H1 (cell line): ENCODE measurements around the gene NDST3. TPM values are rescaled to one million over a fixed set of nuclear protein-coding genes. Genes with fewer than 3 reads are reported as not detected.

ENCODE experiments used
- CTCF ChIA-PET: fragments of 300-600 bp; sonication (Branson Sonifier 250); formaldehyde crosslinking; loops from one replicate; lab custom pipeline; 2021; ENCODE audit not compliant: partially characterized antibody; lab: Charles Lee
- POLR2A ChIA-PET: fragments of 300-600 bp; sonication (Branson Sonifier 250); formaldehyde crosslinking; loops from one replicate; lab custom pipeline; 2021; ENCODE audit warnings: inconsistent platforms; ENCODE audit not compliant: partially characterized antibody; lab: Charles Lee
- DNase-seq, 2 experiments: peaks; one replicate each; pipeline versions ENCODE4 v3.0.0 to v3.0.0-alpha.2; 2010 to 2022; ENCODE audit warnings: low spot score in 2 of 2, low read depth in 1 of 2, mixed read lengths in 1 of 2
- FAIRE-seq: peaks from 2 replicates; lab custom pipeline; 2011; peaks lifted over from hg19 to GRCh38; lab: Jason Lieb, UNC
- H2AFZ ChIP-seq: 2 replicates; pipeline ENCODE4 v1.8.1; 2012; ENCODE audit warnings: low read length, inconsistent platforms
- H2AK5ac ChIP-seq: 2 replicates; pipeline ENCODE4 v1.6.1; 2013; ENCODE audit warnings: low read depth, low read length
- H2BK120ac ChIP-seq: replicated peaks from 2 replicates; pipeline ENCODE3; 2013; ENCODE audit warnings: low read depth, low read length, inconsistent platforms
- H2BK12ac ChIP-seq: 2 replicates; pipeline ENCODE4 v1.6.1; 2013; ENCODE audit warnings: low read depth, low read length
- H2BK15ac ChIP-seq: 2 replicates; pipeline ENCODE4 v1.6.1; 2013; ENCODE audit warnings: low read length
- H2BK20ac ChIP-seq: 2 replicates; pipeline ENCODE4 v1.6.1; 2013; ENCODE audit warnings: low read length
- H2BK5ac ChIP-seq: 2 replicates; pipeline ENCODE4 v1.6.1; 2013; ENCODE audit warnings: low read depth, low read length
- H3K14ac ChIP-seq: 2 replicates; pipeline ENCODE4 v1.6.1; 2013; ENCODE audit warnings: inconsistent platforms; ENCODE audit not compliant: insufficient read length
- H3K18ac ChIP-seq: 2 replicates; pipeline ENCODE4 v1.6.1; 2013; ENCODE audit warnings: low read length; ENCODE audit errors: extremely low read depth
- H3K23ac ChIP-seq: 2 replicates; pipeline ENCODE4 v1.6.1; 2013; ENCODE audit warnings: inconsistent platforms; ENCODE audit not compliant: insufficient read length
- H3K23me2 ChIP-seq: 2 replicates; pipeline ENCODE4 v1.6.1; 2013; ENCODE audit warnings: low read depth, low read length
- H3K27ac ChIP-seq: 2 replicates; pipeline ENCODE4 v1.6.1; 2011; ENCODE audit warnings: low read depth, low read length, inconsistent platforms
- H3K27me3 ChIP-seq, 4 experiments: replicated peaks in 1 of 4; 1 replicate in 1 of 4; 2 replicates in 3 of 4; pipeline versions ENCODE4 v1.6.1 to v1.8.1; 2011 to 2013; ENCODE audit warnings: low read length in 3 of 4, mild to moderate bottlenecking in 3 of 4, inconsistent platforms in 2 of 4, mixed read lengths in 2 of 4, moderate library complexity in 1 of 4; ENCODE audit not compliant: control insufficient read depth in 3 of 4, insufficient read depth in 3 of 4; ENCODE audit errors: extremely low read depth in 1 of 4
- H3K36me3 ChIP-seq, 4 experiments: 2 replicates each; pipeline versions ENCODE4 v1.6.1 to v1.8.1; 2011 to 2013; ENCODE audit warnings: mild to moderate bottlenecking in 4 of 4, low read length in 3 of 4, moderate library complexity in 2 of 4, control low read depth in 1 of 4, inconsistent platforms in 1 of 4; ENCODE audit not compliant: insufficient read depth in 4 of 4, control insufficient read depth in 2 of 4
- H3K4ac ChIP-seq: replicated peaks from 2 replicates; pipeline ENCODE3; 2013; ENCODE audit warnings: low read length, low read depth, mixed read lengths, inconsistent platforms; ENCODE audit not compliant: insufficient read length
- H3K4me1 ChIP-seq, 4 experiments: replicated peaks in 1 of 4; 1 replicate in 1 of 4; 2 replicates in 3 of 4; pipeline versions ENCODE4 v1.6.1 to v1.8.1; 2011 to 2013; ENCODE audit warnings: low read length in 3 of 4, inconsistent platforms in 2 of 4, mixed read lengths in 1 of 4; ENCODE audit not compliant: insufficient read depth in 4 of 4, control insufficient read depth in 3 of 4
- H3K4me2 ChIP-seq, 2 experiments: 2 replicates each; pipeline versions ENCODE4 v1.6.1 to v1.8.1; 2011 to 2013; ENCODE audit warnings: low read depth in 2 of 2, low read length in 2 of 2, control low read depth in 1 of 2, inconsistent platforms in 1 of 2, mild to moderate bottlenecking in 1 of 2; ENCODE audit not compliant: insufficient read depth in 1 of 2
- H3K4me3 ChIP-seq, 4 experiments: fragments of 200-600, 300-600 bp in 1 of 4; sonication (generic), shearing (Covaris generic), sonication (Bioruptor Twin) in 1 of 4; 2 replicates each; pipeline versions ENCODE4 v1.5.1 to v1.8.1; 2011 to 2016; ENCODE audit warnings: low read length in 4 of 4, low read depth in 3 of 4, control low read depth in 2 of 4, inconsistent platforms in 2 of 4, mild to moderate bottlenecking in 2 of 4, mixed read lengths in 1 of 4, moderate library complexity in 1 of 4; ENCODE audit not compliant: insufficient read depth in 2 of 4; ENCODE audit errors: extremely low read depth in 1 of 4
- H3K56ac ChIP-seq: replicated peaks from 2 replicates; pipeline ENCODE3; 2013; ENCODE audit warnings: low read depth, mild to moderate bottlenecking, mixed read lengths, low read length, inconsistent platforms; ENCODE audit not compliant: insufficient read length
- H3K79me1 ChIP-seq: 2 replicates; pipeline ENCODE4 v1.6.1; 2013; ENCODE audit warnings: low read depth, low read length, control low read depth
- H3K79me2 ChIP-seq, 2 experiments: 2 replicates each; pipeline versions ENCODE4 v1.6.1 to v1.8.1; 2012 to 2013; ENCODE audit warnings: low read length in 2 of 2, mild to moderate bottlenecking in 2 of 2, inconsistent platforms in 1 of 2; ENCODE audit not compliant: insufficient read depth in 2 of 2, control insufficient read depth in 1 of 2
- H3K9ac ChIP-seq, 4 experiments: replicated peaks in 1 of 4; 1 replicate in 1 of 4; 2 replicates in 3 of 4; pipeline versions ENCODE4 v1.6.1 to v1.8.1; 2011 to 2013; ENCODE audit warnings: low read depth in 3 of 4, low read length in 3 of 4, control low read depth in 2 of 4, mild to moderate bottlenecking in 2 of 4, moderate library complexity in 2 of 4, inconsistent platforms in 1 of 4; ENCODE audit errors: extremely low read depth in 1 of 4
- H3K9me3 ChIP-seq, 2 experiments: 2 replicates each; pipeline versions ENCODE4 v1.6.1 to v1.8.1; 2012 to 2013; ENCODE audit warnings: mild to moderate bottlenecking in 2 of 2, moderate library complexity in 2 of 2, control low read depth in 1 of 2, inconsistent platforms in 1 of 2, low read depth in 1 of 2, low read length in 1 of 2, mixed read lengths in 1 of 2; ENCODE audit not compliant: insufficient read depth in 2 of 2
- H4K20me1 ChIP-seq, 2 experiments: replicated peaks in 1 of 2; 2 replicates each; pipeline versions ENCODE3 to v1.8.1; 2011 to 2013; ENCODE audit warnings: inconsistent platforms in 2 of 2, low read length in 2 of 2, mild to moderate bottlenecking in 1 of 2; ENCODE audit not compliant: insufficient read depth in 2 of 2, control insufficient read depth in 1 of 2
- H4K5ac ChIP-seq: 2 replicates; pipeline ENCODE4 v1.6.1; 2013; ENCODE audit warnings: low read length, low read depth, mixed read lengths, inconsistent platforms; ENCODE audit not compliant: insufficient read length
- H4K8ac ChIP-seq: 2 replicates; pipeline ENCODE4 v1.8.0; 2013; ENCODE audit warnings: mild to moderate bottlenecking, moderate library complexity, low read length, inconsistent platforms; ENCODE audit not compliant: insufficient read depth; ENCODE audit errors: extremely low read depth
- H4K91ac ChIP-seq: replicated peaks from 2 replicates; pipeline ENCODE3; 2013; ENCODE audit warnings: low read length, mixed read lengths, inconsistent platforms; ENCODE audit not compliant: insufficient read length
- BACH1 ChIP-seq: IDR thresholded peaks from 2 replicates; pipeline ENCODE4 v1.6.1; 2012; ENCODE audit warnings: low read length, improper control_type of control experiment
- EP300 ChIP-seq, 2 experiments: IDR thresholded peaks; 1 replicate in 1 of 2; 2 replicates in 1 of 2; pipeline ENCODE4 v1.6.1; 2011 to 2012; ENCODE audit warnings: low read depth in 2 of 2, low read length in 2 of 2, mild to moderate bottlenecking in 2 of 2, borderline replicate concordance in 1 of 2, inconsistent platforms in 1 of 2, moderate library complexity in 1 of 2
- FOSL1 ChIP-seq: IDR thresholded peaks from 2 replicates; pipeline ENCODE4 v1.6.1; 2011; ENCODE audit warnings: mild to moderate bottlenecking, low read depth, low read length, moderate library complexity; ENCODE audit not compliant: insufficient read depth
- KDM5A ChIP-seq: fragments of 200-600 bp; IDR thresholded peaks from 2 replicates; pipeline ENCODE4 v1.7.1; 2012; ENCODE audit warnings: mild to moderate bottlenecking, low read length, inconsistent platforms, mixed read lengths
- NRF1 ChIP-seq: IDR thresholded peaks from 2 replicates; pipeline ENCODE4 v1.6.1; 2011; ENCODE audit warnings: mild to moderate bottlenecking, low read depth, low read length, improper control_type of control experiment
- POU5F1 ChIP-seq: IDR thresholded peaks from 2 replicates; pipeline ENCODE4 v1.6.1; 2011; ENCODE audit warnings: low read depth, mild to moderate bottlenecking, low read length, moderate library complexity
- RFX5 ChIP-seq: IDR thresholded peaks from 2 replicates; pipeline ENCODE4 v1.6.1; 2011; ENCODE audit warnings: low read depth, low read length, improper control_type of control experiment, borderline replicate concordance
- SIRT6 ChIP-seq: IDR thresholded peaks from one replicate; pipeline ENCODE4 v1.7.1; 2012; ENCODE audit warnings: low read length, inconsistent platforms
- TBP ChIP-seq: IDR thresholded peaks from 2 replicates; pipeline ENCODE4 v1.6.1; 2011; ENCODE audit warnings: low read depth, low read length, improper control_type of control experiment
- polyA plus RNA-seq, 7 experiments: library from polyadenylated mRNA; depleted of rRNA in 3 of 7; stranded (reverse) in 5 of 7; unstranded in 2 of 7; fragments of >200 nt in 5 of 7; fragments of 200-250 nt in 2 of 7; gene quantifications; 1 replicate in 5 of 7; 2 replicates in 1 of 7; 4 replicates in 1 of 7; pipeline versions ENCODE4 v1.2.1 to v1.2.3, GENCODE V29; 2011 to 2013; ENCODE audit warnings: missing spikeins in 2 of 7, mixed read lengths in 2 of 7
- total RNA-seq: library from RNA; stranded (reverse); fragmentation: NEBNext Ultra II Directional; extraction: Animal tissue kit (Norgen Biotek cat#: 25700); gene quantifications from 2 replicates; pipeline ENCODE4 v1.2.1, GENCODE V29; 2021

The NDST3 gene
- total and polyA plus RNA-seq, 2 of the 8 experiments (the other 6 are each of a cell fraction or from before 2014, with no cell fraction given): 0.35 to 0.60 TPM

- Histone ChIP-seq H2BK12ac (no peak overlapping the region), H4K91ac (no peak overlapping the region), H3K36me3 (no peaks in the 10 kb centered on the region), H3K18ac (no peak overlapping the region), H3K27ac (no peak overlapping the region), H3K4ac (no peak overlapping the region), H2BK20ac (no peak overlapping the region), H3K79me2 (no peaks in the 10 kb centered on the region), H4K5ac (no peak overlapping the region), H3K4me2 (no peak overlapping the region), H3K23me2 (no peaks in the 10 kb centered on the region), H3K4me1 (no peaks in the 10 kb centered on the region; a peak in 1 of 7 replicates), H3K9me3 (no peaks in the 10 kb centered on the region), H3K23ac (no peak overlapping the region), H3K14ac (no peak overlapping the region), H2AFZ (no peak overlapping the region), H2AK5ac (no peak overlapping the region), H4K20me1 (no peaks in the 10 kb centered on the region)
- no peak for DNase-seq
- FAIRE-seq: no peak
- POLR2A ChIA-PET: no interaction called here
- TF ChIP-seq POU5F1 (no peak), FOSL1 (no peak), BACH1 (no peak), KDM5A (no peak), RFX5 (no peak), NRF1 (no peak), SIRT6 (no peak), EP300 (IDR thresholded peaks at IDR 0.05; ENCODE audit: borderline replicate concordance in 1 of 2, low read depth in 2 of 2, low read length in 2 of 2) (no peak), TBP (no peak)
- TF ChIP-seq, all 59 proteins: peak for 0
- Histone ChIP-seq H3K4me3 (no peak overlapping the region), H3K27me3 (peaks cover 0 to 3% (median 0%) of the 10 kb centered on the region in 4 experiments; a peak in 2 of 7 replicates), H3K9ac (no peak overlapping the region), H2BK15ac (no peak overlapping the region), H2BK120ac (no peak overlapping the region), H2BK5ac (no peak overlapping the region), H4K8ac (no peak overlapping the region), H3K79me1 (no peaks in the 10 kb centered on the region), H3K56ac (no peak overlapping the region)
- CTCF ChIA-PET: interaction anchor here (0.7 to 1.3 kb wide), 2 partner anchors 10 to 64 kb away, joined by 3 read pairs; no protein-coding TSS in a partner anchor
Measured at GRCh38 chr4:118081434-118081833, 47.1 kb downstream of the NDST3 start.
